NCI-H2171 (cell line): ENCODE data around the gene LYPD6B.

Source experiments
- DNase-seq: peaks from one replicate; lab custom pipeline; 2025; lab: John Stamatoyannopoulos, UW

Gene LYPD6B

DNA sequence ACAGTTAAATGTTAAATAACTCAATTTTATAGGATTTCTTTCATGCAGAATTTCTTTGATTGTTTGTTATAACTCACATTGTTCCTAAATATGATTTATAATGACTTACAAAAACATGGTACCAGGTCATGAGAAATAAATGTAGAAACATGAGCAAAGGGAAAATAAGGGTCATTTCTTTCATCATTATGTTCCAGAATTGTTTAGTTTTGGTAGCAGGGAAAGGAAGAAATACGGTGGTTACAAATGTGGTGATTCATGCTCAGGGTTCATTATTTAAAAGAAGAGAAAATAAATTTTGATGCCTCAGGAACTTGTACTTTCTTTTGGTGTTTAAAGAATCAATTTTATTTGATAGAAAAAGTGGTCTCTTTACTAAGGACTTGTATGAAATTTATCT is 4.4 kb downstream of the LYPD6B start:
- DNase-seq = no peak

DNA sequence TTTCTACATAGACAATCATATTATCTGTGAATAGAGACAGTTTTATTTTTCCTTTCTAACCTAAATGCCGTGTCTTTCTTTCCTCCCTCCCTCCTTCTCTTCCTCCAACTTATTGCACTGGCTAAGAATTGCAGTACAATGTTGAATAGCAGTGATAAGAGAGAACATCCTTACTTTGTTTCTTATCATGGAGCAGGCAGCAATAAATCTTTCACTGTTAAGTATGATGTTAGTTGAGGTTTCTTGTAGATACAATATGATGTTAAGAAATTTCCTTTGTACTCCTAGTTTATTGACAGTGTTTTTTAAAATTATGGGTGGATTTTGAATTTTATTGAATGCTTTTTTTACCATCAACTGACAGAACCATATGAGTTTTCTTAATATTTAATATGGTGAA is 6.0 kb downstream of the LYPD6B start:
- no peak for DNase-seq

- no peak for DNase-seq
Observed at GRCh38 chr2:149047118-149047517, 8.6 kb downstream of the LYPD6B start.

DNA sequence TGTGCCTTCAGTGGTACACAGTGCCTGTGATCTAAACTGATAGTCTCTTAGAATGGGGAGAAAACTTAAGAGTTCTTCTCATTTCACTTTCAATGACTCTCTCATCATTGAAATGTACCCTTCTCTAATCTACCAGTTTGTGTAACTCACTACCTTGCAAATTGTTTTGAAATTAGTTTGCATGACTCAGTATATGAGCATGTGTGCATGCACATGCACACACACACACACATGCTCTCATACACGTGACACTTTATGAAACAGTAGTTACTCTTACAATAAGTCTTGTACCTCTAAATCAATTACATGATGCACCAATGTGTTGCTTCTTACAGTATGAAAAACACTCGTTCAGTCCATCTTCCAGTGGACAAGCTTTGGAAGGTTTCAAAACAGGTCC is 10.6 kb downstream of the LYPD6B start:
- no peak for DNase-seq

- DNase-seq = no peak
Observed at GRCh38 chr2:149050188-149050587, 11.7 kb downstream of the LYPD6B start.

DNA sequence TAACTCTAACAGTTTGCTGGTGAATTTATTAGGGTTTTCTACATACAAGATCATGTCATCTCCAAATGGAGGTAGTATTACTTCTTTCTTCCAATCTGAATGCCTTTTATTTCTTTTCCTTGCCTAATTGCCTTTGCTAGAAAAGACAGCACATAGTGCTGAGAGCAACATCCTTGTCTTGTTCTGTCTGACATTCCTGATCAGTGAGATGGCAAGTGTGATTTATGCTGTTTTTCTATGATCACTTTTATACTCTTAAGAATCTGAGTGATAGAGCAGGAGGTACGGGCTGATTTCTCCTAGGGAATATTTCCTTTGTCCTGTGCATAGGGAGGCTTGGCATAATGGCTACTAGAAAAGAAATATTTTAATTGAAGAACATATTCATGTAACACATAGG is 17.3 kb downstream of the LYPD6B start:
- no peak for DNase-seq

GRCh38 chr2:149056541-149057255 is 18.2 kb downstream of the LYPD6B start:
- no peak for DNase-seq

- DNase-seq = no peak
Observed at GRCh38 chr2:149057401-149057800, 18.9 kb downstream of the LYPD6B start.

- no peak for DNase-seq
Observed at GRCh38 chr2:149058936-149059335, 20.4 kb downstream of the LYPD6B start.

GRCh38 chr2:149059822-149060221 is 21.3 kb downstream of the LYPD6B start:
- DNase-seq = no peak

DNA sequence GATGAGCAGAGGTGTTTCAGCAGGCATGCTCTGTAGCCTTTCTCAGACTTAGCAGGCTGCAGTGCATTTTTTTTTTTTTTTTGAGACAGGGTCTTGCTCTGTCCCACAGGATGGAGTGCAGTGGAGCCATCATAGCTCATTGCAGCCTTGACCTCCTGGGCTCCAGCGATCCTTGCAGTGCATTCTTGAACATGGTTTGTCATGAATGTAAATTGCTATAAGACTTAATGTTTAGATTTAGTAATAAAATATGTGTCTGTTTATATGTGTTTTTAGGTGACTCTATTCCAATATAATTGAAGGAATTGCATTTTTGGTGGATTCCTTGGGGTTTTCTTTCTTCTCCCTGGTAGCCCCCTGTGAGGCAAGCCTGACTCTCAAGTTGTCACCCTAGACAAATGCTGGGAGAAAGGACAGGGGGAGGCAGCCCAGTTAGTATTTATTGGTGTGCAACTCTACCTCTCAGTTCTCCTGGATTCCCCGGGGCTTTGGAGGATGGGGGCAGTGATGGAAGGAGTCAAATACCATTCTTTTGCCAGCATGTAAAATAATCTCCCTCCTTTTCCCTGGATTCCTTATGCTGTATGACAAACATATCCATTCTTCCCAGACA is 22.7 kb downstream of the LYPD6B start:
- DNase-seq = no peak

GRCh38 chr2:149062531-149062930 is 24.0 kb downstream of the LYPD6B start:
- no peak for DNase-seq

- no peak for DNase-seq
Observed at GRCh38 chr2:149063177-149063576, 24.7 kb downstream of the LYPD6B start.

- DNase-seq = no peak
Observed at GRCh38 chr2:149064365-149064841, 25.9 kb downstream of the LYPD6B start.

DNA sequence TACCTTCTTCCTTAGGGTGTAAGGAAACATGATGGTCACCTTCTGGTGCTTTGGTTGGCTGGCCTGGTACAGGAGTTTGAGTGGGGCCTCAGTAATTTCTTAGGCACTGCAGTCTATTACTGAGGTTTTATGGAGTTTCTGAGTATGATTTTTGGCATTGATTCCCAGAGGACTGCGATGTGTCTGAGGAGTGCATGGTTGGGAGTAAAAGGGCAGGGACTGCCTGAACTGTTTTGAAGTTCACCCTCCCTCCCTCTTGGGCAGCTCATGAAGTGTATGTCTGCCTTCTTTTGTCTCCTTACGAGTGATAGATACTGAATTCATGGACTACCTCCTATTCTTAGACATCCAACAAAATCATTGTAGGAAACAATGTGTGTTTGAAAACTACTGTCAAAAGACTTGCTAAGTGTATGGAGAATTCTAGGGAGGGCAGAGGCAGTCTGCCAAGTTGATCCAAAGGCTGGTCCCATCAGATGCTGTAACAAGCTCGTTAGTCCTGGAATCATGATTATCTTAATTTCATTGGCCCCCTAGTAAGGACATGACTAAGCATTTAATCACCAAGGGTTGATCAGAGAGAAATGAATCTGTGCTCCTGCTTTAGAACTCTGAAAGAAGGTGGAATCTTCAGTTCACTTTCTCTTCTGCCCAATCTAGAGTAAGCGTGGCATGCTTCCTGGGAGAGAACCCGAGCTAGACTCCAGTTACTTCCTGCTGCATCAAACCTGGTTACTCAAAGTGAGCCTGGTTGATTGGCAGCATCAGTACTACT is 26.5 kb downstream of the LYPD6B start:
- no peak for DNase-seq

- no peak for DNase-seq
Observed at GRCh38 chr2:149068225-149068995, 29.9 kb downstream of the LYPD6B start.

GRCh38 chr2:149068996-149069888 is 30.7 kb downstream of the LYPD6B start:
- DNase-seq = no peak

- no peak for DNase-seq
Observed at GRCh38 chr2:149070681-149071320, 32.3 kb downstream of the LYPD6B start.

- DNase-seq = no peak
Observed at GRCh38 chr2:149075105-149075504, 36.6 kb downstream of the LYPD6B start.

DNA sequence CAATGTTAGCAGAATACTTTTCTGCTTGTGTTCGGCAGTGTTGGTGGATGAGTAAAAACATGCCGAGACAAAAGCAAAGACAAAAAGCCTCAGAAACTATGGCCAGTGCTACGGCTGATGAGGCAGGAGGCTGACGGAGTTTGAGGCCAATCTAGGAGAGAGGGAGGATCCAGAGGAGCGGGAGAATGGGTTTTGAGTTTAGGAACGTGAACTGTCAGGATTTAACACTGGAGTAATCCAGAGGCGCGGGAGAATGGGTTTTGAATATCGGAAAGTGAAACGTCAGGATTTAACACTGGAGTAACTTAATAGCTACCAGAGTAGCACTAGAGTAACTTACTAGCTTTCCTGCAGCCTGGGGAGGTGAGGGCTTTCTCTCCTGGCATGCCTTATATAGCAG is 37.4 kb downstream of the LYPD6B start:
- no peak for DNase-seq
